ENCODE measurements around the gene ACTBL2. TPM values are rescaled to one million over a fixed set of nuclear protein-coding genes. Genes with fewer than 3 reads are reported as not detected.
A peak's percentile ranks its signal among the peaks of the same experiment; 100 is the strongest.

ACTBL2 gene
- total RNA-seq, 4 donors from 2014 or later, result 0.13 to 0.59 TPM; not detected in 2

GRCh38 chr5:57499262-57500050 is 16.8 kb upstream of the ACTBL2 start:
- intact Hi-C loops (cut with DNase I), result loop anchor here (5.0 kb wide), 1 partner anchor 963 kb away; the partner anchor contains the start of gene PLK2

GRCh38 chr5:57497733-57498132 is 15.1 kb upstream of the ACTBL2 start:
- no peaks in the 10 kb centered on the region for H3K9me3 ChIP-seq
- no peaks in the 10 kb centered on the region for H3K27me3 ChIP-seq
- H3K36me3 ChIP-seq, result no peaks in the 10 kb centered on the region
- peaks cover 2 to 6% of the 10 kb centered on the region in 2 donors for H3K4me1 ChIP-seq
- DNase-seq, result no peak
- no peak overlapping the region for H3K4me3 ChIP-seq (replicated peaks in 1 of 3)
- no peak for TF ChIP-seq CTCF (IDR thresholded peaks at IDR 0.05)
- no peak for TF ChIP-seq POLR2A (IDR thresholded peaks at IDR 0.05)
- H3K27ac ChIP-seq, result no peak overlapping the region
- intact Hi-C loops (cut with DNase I), result loop anchor here (5.0 kb wide), 1 partner anchor 965 kb away; the partner anchor contains the start of gene PLK2

More at GRCh38 chr5:57499262-57500050, 16.8 kb upstream of the ACTBL2 start:
- no peak for DNase-seq
- H3K36me3 ChIP-seq, result no peaks in the 10 kb centered on the region
- no peaks in the 10 kb centered on the region for H3K9me3 ChIP-seq
- WGBS, 2 donors, result 32 to 39% methylated on average over 8 of the region's 8 CpGs
- TF ChIP-seq POLR2A (IDR thresholded peaks at IDR 0.05), result no peak
- TF ChIP-seq CTCF (IDR thresholded peaks at IDR 0.05), result peak in 4 of 6 experiments; percentile 35 to 67 (median 50)
- no peaks in the 10 kb centered on the region for H3K27me3 ChIP-seq
- H3K4me1 ChIP-seq, result no peaks in the 10 kb centered on the region
- H3K4me3 ChIP-seq (replicated peaks in 1 of 3), result no peak overlapping the region
- no peak overlapping the region for H3K27ac ChIP-seq

DNA sequence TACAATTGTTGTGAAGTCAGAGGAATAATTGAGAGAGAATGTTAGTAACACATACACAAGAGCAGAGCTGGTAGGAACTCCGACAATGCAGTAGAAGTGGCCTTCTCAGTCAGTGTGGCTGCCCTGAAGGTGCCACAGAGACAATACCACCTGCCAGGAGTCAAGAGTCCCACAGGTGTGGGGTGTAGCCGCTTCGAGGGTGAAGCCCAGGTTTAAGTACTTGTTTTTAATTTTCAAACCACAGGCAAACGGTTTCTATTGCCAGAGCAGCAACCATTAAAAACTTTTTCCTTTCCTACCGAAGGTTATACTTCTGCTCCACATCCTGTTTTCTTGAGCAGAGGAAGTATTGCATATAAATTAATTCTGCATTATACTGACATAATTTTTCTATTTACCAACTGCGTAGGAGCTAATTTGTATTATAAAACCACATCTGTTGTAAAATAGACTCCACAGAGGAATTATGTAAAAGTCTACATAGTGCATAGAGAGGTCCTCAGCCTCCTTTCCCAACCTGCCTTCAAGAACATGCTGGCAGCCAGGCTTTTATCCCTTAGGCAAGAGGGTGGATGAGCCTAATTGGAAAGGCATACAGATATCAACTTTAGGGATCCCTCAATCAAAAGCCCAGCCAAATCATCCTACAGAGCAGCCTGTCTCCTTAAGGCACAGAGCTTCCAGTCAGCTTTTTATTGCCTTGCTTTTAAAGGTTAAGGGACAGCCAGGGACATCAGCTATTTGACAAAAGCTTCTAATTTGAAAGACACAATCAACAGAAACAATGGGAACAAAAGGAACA is 12.9 kb upstream of the ACTBL2 start:
- intact Hi-C loops (cut with DNase I), result loop anchor here (5.0 kb wide), 1 partner anchor 967 kb away; the partner anchor contains the start of gene PLK2
- 54 to 58% methylated on average over 6 of the region's 6 CpGs for WGBS, 2 donors

DNA sequence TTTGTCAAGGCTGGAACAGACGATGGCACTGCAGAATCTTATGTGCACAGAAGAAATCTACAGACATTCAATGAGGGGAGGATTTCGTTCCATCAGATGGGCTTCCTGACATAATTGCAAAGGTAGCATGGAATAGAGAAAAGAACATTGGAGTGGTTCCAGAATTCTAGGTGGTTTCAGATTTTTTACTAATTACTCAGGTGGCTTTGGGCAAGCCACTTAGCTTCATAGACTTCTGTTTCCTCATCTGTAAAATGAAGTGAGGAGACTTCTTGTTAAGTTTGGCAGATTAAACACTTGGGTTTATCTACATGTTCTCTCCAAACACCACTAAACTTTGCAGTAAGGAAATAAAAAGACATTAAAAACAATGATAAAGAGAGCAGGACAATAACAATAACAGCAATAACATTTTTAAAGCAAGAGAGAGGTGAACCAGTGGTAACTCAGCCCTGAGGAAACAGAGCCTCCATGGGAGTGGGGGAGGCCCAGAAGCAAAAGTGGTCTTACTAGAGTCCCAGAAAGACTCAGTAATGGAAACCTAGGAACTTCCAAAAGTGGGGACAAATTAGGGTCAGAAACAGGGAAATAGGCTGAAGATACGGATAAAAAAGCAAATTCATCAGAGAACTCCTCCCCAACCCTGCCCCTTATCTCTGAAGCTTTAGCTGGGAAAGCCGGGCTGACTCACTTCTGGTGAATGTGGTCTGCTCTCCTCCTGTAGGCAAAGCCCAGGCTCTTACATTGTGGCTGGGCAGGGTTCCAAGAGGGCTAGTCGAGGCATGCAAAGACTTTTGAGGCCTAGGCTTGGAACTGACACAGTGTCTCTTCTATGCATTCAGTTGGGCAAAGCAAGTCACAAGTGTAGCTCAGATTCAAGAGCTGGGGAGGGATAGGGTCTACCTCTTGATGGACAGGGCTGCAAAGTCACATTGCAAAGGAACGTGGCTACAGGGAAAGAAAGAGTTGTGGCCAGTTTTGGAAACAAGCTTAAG is 11.8 kb upstream of the ACTBL2 start:
- Histone ChIP-seq H3K4me3 (replicated peaks in 1 of 3) (no peak overlapping the region), H3K27me3 (no peaks in the 10 kb centered on the region), H3K4me1 (peaks cover 6 to 9% of the 10 kb centered on the region in 2 donors), H3K9me3 (no peaks in the 10 kb centered on the region), H3K36me3 (no peaks in the 10 kb centered on the region), H3K27ac (no peak overlapping the region)
- intact Hi-C loops (cut with DNase I), result loop anchor here (5.0 kb wide), 1 partner anchor 968 kb away; the partner anchor contains the start of gene PLK2
- peak in 1 of 2 donors; percentile 34 for DNase-seq
- TF ChIP-seq CTCF (IDR thresholded peaks at IDR 0.05) (no peak), POLR2A (IDR thresholded peaks at IDR 0.05) (no peak)
- 63 to 65% methylated on average over 6 of the region's 6 CpGs for WGBS, 2 donors

More for the DNA sequence above, 12.9 kb upstream of the ACTBL2 start:
- Histone ChIP-seq H3K9me3 (no peaks in the 10 kb centered on the region), H3K4me1 (peaks cover 6 to 9% of the 10 kb centered on the region in 2 donors), H3K4me3 (replicated peaks in 1 of 3) (no peak overlapping the region), H3K27me3 (no peaks in the 10 kb centered on the region), H3K27ac (no peak overlapping the region), H3K36me3 (no peaks in the 10 kb centered on the region)
- no peak for DNase-seq
- TF ChIP-seq POLR2A (IDR thresholded peaks at IDR 0.05) (no peak), CTCF (IDR thresholded peaks at IDR 0.05) (no peak)

All from thyroid gland (tissue), 4 donors.